H9 (cell line): ENCODE data around the gene STX11. TPM values are rescaled to one million over a fixed set of nuclear protein-coding genes. Genes with fewer than 3 reads are reported as not detected.
A peak's percentile ranks its signal among the peaks of the same experiment; 100 is the strongest.

Experiments
- DNase-seq: peaks from one replicate; pipeline ENCODE4 v3.0.0-alpha.2; 2017
- H2AFZ ChIP-seq: one replicate; pipeline ENCODE4 v1.6.1; 2013; ENCODE audit warnings: mild to moderate bottlenecking, low read length, control low read depth, moderate library complexity
- H2AK5ac ChIP-seq: 2 replicates; pipeline ENCODE4 v1.6.1; 2013; ENCODE audit warnings: low read length, control low read depth, mixed read lengths; ENCODE audit not compliant: insufficient read length
- H2BK120ac ChIP-seq: one replicate; pipeline ENCODE4 v1.6.1; 2013; ENCODE audit warnings: low read depth, mild to moderate bottlenecking, low read length, control low read depth, inconsistent platforms; ENCODE audit not compliant: poor library complexity, severe bottlenecking
- H2BK12ac ChIP-seq: 2 replicates; pipeline ENCODE4 v1.6.1; 2013; ENCODE audit warnings: low read length, control low read depth, mixed read lengths, low read depth; ENCODE audit not compliant: insufficient read length
- H2BK15ac ChIP-seq: 2 replicates; pipeline ENCODE4 v1.6.1; 2013; ENCODE audit warnings: low read depth, low read length, control low read depth
- H2BK20ac ChIP-seq: one replicate; pipeline ENCODE4 v1.6.1; 2013; ENCODE audit warnings: low read depth, mild to moderate bottlenecking, low read length, control low read depth, inconsistent platforms; ENCODE audit not compliant: poor library complexity, severe bottlenecking
- H2BK5ac ChIP-seq: 2 replicates; pipeline ENCODE4 v1.6.1; 2013; ENCODE audit warnings: low read length, control low read depth, mixed read lengths; ENCODE audit not compliant: insufficient read length
- H3K14ac ChIP-seq: 2 replicates; pipeline ENCODE4 v1.6.1; 2013; ENCODE audit warnings: low read length, control low read depth; ENCODE audit not compliant: insufficient read depth
- H3K18ac ChIP-seq: 2 replicates; pipeline ENCODE4 v1.6.1; 2013; ENCODE audit warnings: low read depth, mild to moderate bottlenecking, mixed read lengths, low read length, control low read depth; ENCODE audit not compliant: insufficient read length
- H3K23ac ChIP-seq: 2 replicates; pipeline ENCODE4 v1.6.1; 2013; ENCODE audit warnings: low read length, control low read depth, mixed read lengths, low read depth; ENCODE audit not compliant: insufficient read length
- H3K23me2 ChIP-seq: 2 replicates; pipeline ENCODE4 v1.6.1; 2013; ENCODE audit warnings: low read depth, mild to moderate bottlenecking, mixed read lengths, low read length, control low read depth; ENCODE audit not compliant: insufficient read length, poor library complexity, severe bottlenecking
- H3K27ac ChIP-seq: 2 replicates; pipeline ENCODE4 v1.5.1; 2013; ENCODE audit warnings: low read length, control low read depth, mixed read lengths, low read depth; ENCODE audit not compliant: insufficient read length
- H3K27me3 ChIP-seq: 2 replicates; pipeline ENCODE4 v1.6.1; 2013; ENCODE audit warnings: low read length, control low read depth, inconsistent platforms; ENCODE audit not compliant: insufficient read depth
- H3K4ac ChIP-seq: 2 replicates; pipeline ENCODE4 v1.6.1; 2013; ENCODE audit warnings: low read depth, mild to moderate bottlenecking, control low read depth, inconsistent platforms, low read length, moderate library complexity
- H3K4me1 ChIP-seq: 2 replicates; pipeline ENCODE4 v1.6.1; 2013; ENCODE audit warnings: low read length, control low read depth, inconsistent platforms; ENCODE audit not compliant: insufficient read depth
- H3K4me2 ChIP-seq: 2 replicates; pipeline ENCODE4 v1.6.1; 2013; ENCODE audit warnings: low read length, control low read depth, mixed read lengths; ENCODE audit not compliant: insufficient read length, insufficient read depth
- H3K56ac ChIP-seq: 2 replicates; pipeline ENCODE4 v1.6.1; 2013; ENCODE audit warnings: low read depth, mild to moderate bottlenecking, mixed read lengths, low read length, control low read depth; ENCODE audit not compliant: insufficient read length
- H3K79me1 ChIP-seq: 2 replicates; pipeline ENCODE4 v1.6.1; 2013; ENCODE audit warnings: low read depth, mild to moderate bottlenecking, moderate library complexity, low read length, control low read depth, inconsistent platforms; ENCODE audit not compliant: insufficient read depth, poor library complexity, severe bottlenecking
- H3K79me2 ChIP-seq: 2 replicates; pipeline ENCODE4 v1.6.1; 2013; ENCODE audit warnings: low read length, control low read depth, inconsistent platforms; ENCODE audit not compliant: insufficient read depth
- H3K9ac ChIP-seq: 2 replicates; pipeline ENCODE4 v1.6.1; 2013; ENCODE audit warnings: low read length, control low read depth, mixed read lengths; ENCODE audit not compliant: insufficient read length; ENCODE audit errors: extremely low read depth
- H3K9me3 ChIP-seq: one replicate; pipeline ENCODE4 v1.6.1; 2013; ENCODE audit warnings: low read depth, low read length, inconsistent platforms; ENCODE audit not compliant: control insufficient read depth
- H3T11ph ChIP-seq: one replicate; pipeline ENCODE4 v1.6.1; 2013; ENCODE audit warnings: mild to moderate bottlenecking, low read length, control low read depth, inconsistent platforms
- H4K20me1 ChIP-seq: one replicate; pipeline ENCODE4 v1.6.1; 2013; ENCODE audit not compliant: control insufficient read depth, insufficient read length, insufficient read depth
- H4K5ac ChIP-seq: 2 replicates; pipeline ENCODE4 v1.6.1; 2013; ENCODE audit warnings: low read depth, mild to moderate bottlenecking, mixed read lengths, low read length, control low read depth; ENCODE audit not compliant: insufficient read length
- H4K8ac ChIP-seq: replicated peaks from 2 replicates; pipeline ENCODE4 v1.6.1; 2013; ENCODE audit warnings: low read length, control low read depth, mixed read lengths, low read depth; ENCODE audit not compliant: insufficient read length
- H4K91ac ChIP-seq: 2 replicates; pipeline ENCODE4 v1.6.1; 2013; ENCODE audit warnings: low read depth, mild to moderate bottlenecking, moderate library complexity, mixed read lengths, low read length, control low read depth; ENCODE audit not compliant: insufficient read length
- H3K27ac Mint-ChIP-seq, 3 experiments: 2 replicates in 2 of 3; 3 replicates in 1 of 3; pipeline ENCODE4 v1.8.0; 2020 to 2021; ENCODE audit warnings: mixed read lengths in 3 of 3, mild to moderate bottlenecking in 1 of 3, moderate library complexity in 1 of 3
- H3K27me3 Mint-ChIP-seq: 2 replicates; pipeline ENCODE4 v1.8.0; 2021; ENCODE audit warnings: low read depth, mild to moderate bottlenecking, moderate library complexity, mixed read lengths
- H3K36me3 Mint-ChIP-seq, 3 experiments: 2 replicates in 2 of 3; 3 replicates in 1 of 3; pipeline ENCODE4 v1.8.0; 2020 to 2021; ENCODE audit warnings: low read depth in 3 of 3, mixed read lengths in 3 of 3; ENCODE audit not compliant: insufficient read depth in 1 of 3
- H3K4me1 Mint-ChIP-seq, 2 experiments: 2 replicates each; pipeline ENCODE4 v1.8.0; 2020; ENCODE audit warnings: mixed read lengths in 2 of 2
- H3K4me3 Mint-ChIP-seq, 2 experiments: 2 replicates in 1 of 2; 3 replicates in 1 of 2; pipeline ENCODE4 v1.8.0; 2020 to 2021; ENCODE audit warnings: mild to moderate bottlenecking in 2 of 2, mixed read lengths in 2 of 2, moderate library complexity in 1 of 2
- H3K9me3 Mint-ChIP-seq, 2 experiments: 2 replicates in 1 of 2; 3 replicates in 1 of 2; pipeline ENCODE4 v1.8.0; 2020; ENCODE audit warnings: mild to moderate bottlenecking in 2 of 2, mixed read lengths in 2 of 2, moderate library complexity in 1 of 2
- WGBS: extraction: QIAGEN DNeasy Blood & Tissue Kit; methylation state at CpG from one replicate; pipeline ENCODE4 v1.1.7; 2013; ENCODE audit warnings: missing lambda C conversion rate, low lambda C conversion rate, mixed read lengths; ENCODE audit not compliant: insufficient read length; ENCODE audit errors: extremely low coverage; 5-methylcytosine and 5-hydroxymethylcytosine counted together
- total RNA-seq: library from RNA; stranded (reverse); gene quantifications from 2 replicates; pipeline ENCODE4 v1.2.1, GENCODE V29; 2021
- TF ChIP-seq, protein P1 (sequence below): fragments of 200-600 bp; sonication (generic); conservative IDR thresholded peaks from 3 replicates; pipeline ENCODE4 v1.8.0; 2021; ENCODE audit warnings: antibody characterized with exemption, mild to moderate bottlenecking

The STX11 gene
- total RNA-seq, 1 experiment from 2014 or later, result 0.22 TPM

DNA sequence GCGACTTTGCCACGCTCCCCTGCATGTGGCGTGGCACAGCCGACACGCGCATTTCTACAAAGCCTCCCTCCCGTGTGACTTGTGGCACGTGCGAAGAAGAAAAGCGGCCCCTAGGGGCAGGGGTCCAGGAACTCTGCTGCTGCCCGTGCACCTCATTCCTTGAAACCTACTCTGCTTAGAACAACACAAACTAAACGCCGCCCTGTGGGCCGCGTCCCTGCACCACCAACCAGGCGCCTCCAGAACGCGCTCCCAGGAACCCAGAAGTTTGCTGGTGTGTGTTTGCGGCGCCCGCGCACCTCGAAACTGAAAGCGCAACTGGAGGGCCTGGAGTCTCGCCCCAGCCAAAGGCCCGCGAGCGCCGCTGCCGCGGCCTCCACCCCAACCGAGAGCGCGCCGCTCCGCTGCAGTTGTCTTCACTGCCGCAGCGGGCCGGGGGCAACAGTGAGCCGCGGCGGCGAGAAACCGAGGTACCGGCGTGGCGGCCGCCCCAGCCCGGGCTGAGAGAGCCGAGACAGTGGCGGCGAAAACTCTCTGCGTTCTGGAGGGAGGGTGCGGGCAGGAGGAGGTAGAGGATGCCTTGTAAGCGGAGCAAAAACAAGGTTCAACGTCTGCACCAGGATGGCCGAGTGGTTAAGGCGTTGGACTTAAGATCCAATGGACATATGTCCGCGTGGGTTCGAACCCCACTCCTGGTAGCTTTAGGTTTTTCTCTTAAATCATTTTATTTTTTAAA lies 65.8 kb downstream of the STX11 start:
- Mint-ChIP-seq H3K4me3 (peak overlapping the region; percentile 74 to 80), H3K27me3 (peaks cover 15% of the 10 kb centered on the region), H3K27ac (peak overlapping the region; percentile 80 to 98 (median 96)), H3K4me1 (peaks cover 16 to 17% of the 10 kb centered on the region in 2 experiments), H3K36me3 (peaks cover 0 to 7% (median 1%) of the 10 kb centered on the region in 3 experiments; a peak in 5 of 7 replicates), H3K9me3 (peaks cover 4 to 11% of the 10 kb centered on the region in 2 experiments; a peak in 4 of 5 replicates)
- Histone ChIP-seq H4K8ac (no peak overlapping the region), H4K20me1 (no peaks in the 10 kb centered on the region), H4K91ac (no peak overlapping the region), H2BK15ac (no peak overlapping the region), H3K79me1 (no peaks in the 10 kb centered on the region), H3K18ac (no peak overlapping the region), H2BK20ac (no peak overlapping the region), H3K9me3 (no peaks in the 10 kb centered on the region), H3K27me3 (no peaks in the 10 kb centered on the region), H4K5ac (no peak overlapping the region), H3K4ac (no peak overlapping the region), H2AFZ (no peak overlapping the region), H3T11ph (no peak overlapping the region), H3K79me2 (no peaks in the 10 kb centered on the region), H2BK5ac (no peak overlapping the region), H3K14ac (peak overlapping the region; percentile 13), H2BK12ac (no peak overlapping the region), H3K4me1 (no peaks in the 10 kb centered on the region), H2AK5ac (no peak overlapping the region), H3K4me2 (peak overlapping the region; percentile 48), H2BK120ac (no peak overlapping the region), H3K23me2 (no peaks in the 10 kb centered on the region), H3K23ac (no peak overlapping the region), H3K9ac (peak overlapping the region; percentile 56), H3K56ac (no peak overlapping the region), H3K27ac (no peak overlapping the region)
- no CpG with 5 or more reads among the region's 61 CpGs for WGBS
- DNase-seq, result peak; percentile 95
- TF ChIP-seq, protein P1, sequence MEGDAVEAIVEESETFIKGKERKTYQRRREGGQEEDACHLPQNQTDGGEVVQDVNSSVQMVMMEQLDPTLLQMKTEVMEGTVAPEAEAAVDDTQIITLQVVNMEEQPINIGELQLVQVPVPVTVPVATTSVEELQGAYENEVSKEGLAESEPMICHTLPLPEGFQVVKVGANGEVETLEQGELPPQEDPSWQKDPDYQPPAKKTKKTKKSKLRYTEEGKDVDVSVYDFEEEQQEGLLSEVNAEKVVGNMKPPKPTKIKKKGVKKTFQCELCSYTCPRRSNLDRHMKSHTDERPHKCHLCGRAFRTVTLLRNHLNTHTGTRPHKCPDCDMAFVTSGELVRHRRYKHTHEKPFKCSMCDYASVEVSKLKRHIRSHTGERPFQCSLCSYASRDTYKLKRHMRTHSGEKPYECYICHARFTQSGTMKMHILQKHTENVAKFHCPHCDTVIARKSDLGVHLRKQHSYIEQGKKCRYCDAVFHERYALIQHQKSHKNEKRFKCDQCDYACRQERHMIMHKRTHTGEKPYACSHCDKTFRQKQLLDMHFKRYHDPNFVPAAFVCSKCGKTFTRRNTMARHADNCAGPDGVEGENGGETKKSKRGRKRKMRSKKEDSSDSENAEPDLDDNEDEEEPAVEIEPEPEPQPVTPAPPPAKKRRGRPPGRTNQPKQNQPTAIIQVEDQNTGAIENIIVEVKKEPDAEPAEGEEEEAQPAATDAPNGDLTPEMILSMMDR, result peak; percentile 75
